ENCODE results near the gene TSGA10. TPM values are rescaled to one million over a fixed set of nuclear protein-coding genes. Genes with fewer than 3 reads are reported as not detected.

The TSGA10 gene
- total and polyA plus RNA-seq, 2 donors (not counting 3 experiments of a cell fraction or from before 2014, with no cell fraction given) = 0.12 to 2.7 TPM

DNA sequence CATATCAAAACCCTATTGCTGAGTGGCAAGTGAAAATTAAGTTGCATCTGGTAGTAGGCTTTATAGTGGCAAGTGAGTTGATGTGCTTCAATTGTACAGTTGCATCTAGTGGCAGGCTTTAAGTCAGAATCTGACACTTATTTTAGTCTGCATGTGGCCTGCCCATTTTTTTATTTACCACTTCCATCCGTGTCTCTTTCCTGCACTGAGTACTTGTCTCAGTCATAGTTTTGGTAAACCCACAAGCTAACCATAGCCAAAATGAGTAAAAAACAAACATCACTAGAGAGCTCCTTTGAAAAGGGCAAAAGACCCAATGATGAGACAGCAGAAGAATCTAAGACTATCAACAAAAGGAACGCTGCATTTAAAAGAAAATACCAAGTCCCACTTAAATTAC, 122.7 kb downstream of the TSGA10 start:
- DNase-seq (ENCODE audit: low read depth, low spot score) (no peak), FAIRE-seq (no peak)
- no peak overlapping the region for H3K9ac ChIP-seq (replicated peaks; ENCODE audit: extremely low read depth, insufficient read depth, low read length)
- no peak overlapping the region for H3K4me3 ChIP-seq (replicated peaks in 1 of 3; ENCODE audit: insufficient read depth in 1 of 3, low read depth in 1 of 3, low read length in 3 of 3)
- no TSS peak for BruUV-seq (replicated peaks)
- ChIA-PET CTCF (interaction anchor here (1.8 kb wide), 1 partner anchor 35 kb away, joined by 4 read pairs; no protein-coding TSS in a partner anchor), POLR2A (no interaction called here)
- H3K4me1 ChIP-seq (ENCODE audit: control insufficient read depth, extremely low read depth, insufficient read depth, low read length) = no peaks in the 10 kb centered on the region
- H3K27me3 ChIP-seq (ENCODE audit: control insufficient read depth in 2 of 2, insufficient read depth in 2 of 2, low read length in 2 of 2) = peaks cover 2% of the 10 kb centered on the region in 2 experiments
- TF ChIP-seq JUN (IDR thresholded peaks at IDR 0.05; ENCODE audit: borderline replicate concordance, insufficient read depth, insufficient read length, low read depth) (no peak), FOS (IDR thresholded peaks at IDR 0.05; ENCODE audit: borderline replicate concordance, insufficient read depth, low read length) (no peak), MYC (IDR thresholded peaks at IDR 0.05; ENCODE audit: low read depth, low read length) (no peak), POLR2A (IDR thresholded peaks at IDR 0.05; ENCODE audit: low read depth, low read length) (no peak), EZH2 (IDR thresholded peaks at IDR 0.05; ENCODE audit: borderline replicate concordance, low read depth, low read length, severe bottlenecking) (no peak), GATA2 (IDR thresholded peaks at IDR 0.05; ENCODE audit: insufficient read depth, insufficient read length, low read depth, low read length) (no peak), POLR2AphosphoS5 (IDR thresholded peaks at IDR 0.05; ENCODE audit: insufficient read depth, low read depth, low read length) (no peak)
- TF ChIP-seq, protein P1, sequence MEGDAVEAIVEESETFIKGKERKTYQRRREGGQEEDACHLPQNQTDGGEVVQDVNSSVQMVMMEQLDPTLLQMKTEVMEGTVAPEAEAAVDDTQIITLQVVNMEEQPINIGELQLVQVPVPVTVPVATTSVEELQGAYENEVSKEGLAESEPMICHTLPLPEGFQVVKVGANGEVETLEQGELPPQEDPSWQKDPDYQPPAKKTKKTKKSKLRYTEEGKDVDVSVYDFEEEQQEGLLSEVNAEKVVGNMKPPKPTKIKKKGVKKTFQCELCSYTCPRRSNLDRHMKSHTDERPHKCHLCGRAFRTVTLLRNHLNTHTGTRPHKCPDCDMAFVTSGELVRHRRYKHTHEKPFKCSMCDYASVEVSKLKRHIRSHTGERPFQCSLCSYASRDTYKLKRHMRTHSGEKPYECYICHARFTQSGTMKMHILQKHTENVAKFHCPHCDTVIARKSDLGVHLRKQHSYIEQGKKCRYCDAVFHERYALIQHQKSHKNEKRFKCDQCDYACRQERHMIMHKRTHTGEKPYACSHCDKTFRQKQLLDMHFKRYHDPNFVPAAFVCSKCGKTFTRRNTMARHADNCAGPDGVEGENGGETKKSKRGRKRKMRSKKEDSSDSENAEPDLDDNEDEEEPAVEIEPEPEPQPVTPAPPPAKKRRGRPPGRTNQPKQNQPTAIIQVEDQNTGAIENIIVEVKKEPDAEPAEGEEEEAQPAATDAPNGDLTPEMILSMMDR (IDR thresholded peaks at IDR 0.05; ENCODE audit: extremely low read depth in 1 of 2, insufficient read depth in 1 of 2, low read depth in 1 of 2, low read length in 2 of 2) = no peak
- TF ChIP-seq, protein P2, sequence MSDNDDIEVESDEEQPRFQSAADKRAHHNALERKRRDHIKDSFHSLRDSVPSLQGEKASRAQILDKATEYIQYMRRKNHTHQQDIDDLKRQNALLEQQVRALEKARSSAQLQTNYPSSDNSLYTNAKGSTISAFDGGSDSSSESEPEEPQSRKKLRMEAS (IDR thresholded peaks at IDR 0.05; ENCODE audit: insufficient read depth, insufficient read length) = no peak
- no peaks in the 10 kb centered on the region for H3K9me3 ChIP-seq (replicated peaks; ENCODE audit: control insufficient read depth, insufficient read depth, low read length)
- no peak overlapping the region for H2AFZ ChIP-seq (ENCODE audit: low read depth, low read length)
- H3K36me3 ChIP-seq (ENCODE audit: control insufficient read depth in 2 of 2, extremely low read depth in 1 of 2, insufficient read depth in 2 of 2, low read length in 2 of 2) = no peaks in the 10 kb centered on the region
- intact Hi-C loops (cut with micrococcal nuclease) = no loop called here
- no peaks in the 10 kb centered on the region for H4K20me1 ChIP-seq (replicated peaks; ENCODE audit: control insufficient read depth, extremely low read depth, insufficient read depth, low read length)
- H3K79me2 ChIP-seq (ENCODE audit: control insufficient read depth, insufficient read depth, low read length) = no peaks in the 10 kb centered on the region
- H3K4me2 ChIP-seq (ENCODE audit: insufficient read depth, low read length) = no peak overlapping the region
- no peaks in the 10 kb centered on the region for H3K9me1 ChIP-seq (replicated peaks; ENCODE audit: control insufficient read depth, extremely low read depth, insufficient read depth, low read length)
- dilution Hi-C loops (cut with MboI; ENCODE audit: extremely low pct_ligation_motif_present, low sequenced_read_pairs) = no loop called here
- H3K27ac ChIP-seq (ENCODE audit: insufficient read depth, low read depth, low read length) = no peak overlapping the region

Measured in endothelial cell of umbilical vein (primary cell).